HepG2 (cell line): ENCODE measurements around the gene MRPL43. TPM values are rescaled to one million over a fixed set of nuclear protein-coding genes. Genes with fewer than 3 reads are reported as not detected.

ENCODE experiments used
- ATAC-seq: fragments of 200-7000 bp; cut with Tn5 transposase; 3 replicates; pipeline ENCODE4 v1.9.1; 2020; ENCODE audit warnings: mild to moderate bottlenecking, moderate library complexity
- BruUV-seq: library from RNA; stranded (reverse); fragments of 400-500 nt; replicated peaks from 2 replicates; lab custom pipeline; 2021; lab: Mats Ljungman, UMichigan
- CTCF ChIA-PET: fragments of 300-600 bp; formaldehyde crosslinking; extraction: SDS; loops from one replicate; lab custom pipeline; 2021; ENCODE audit warnings: low total read pairs, inconsistent platforms, low intra/inter-chr PET ratio; lab: Yijun Ruan, JAX
- POLR2A ChIA-PET: fragments of 350-600 bp; sonication (Branson Sonifier 250); formaldehyde crosslinking; loops from one replicate; lab custom pipeline; 2020; ENCODE audit warnings: antibody characterized with exemption, inconsistent platforms; lab: Yijun Ruan, JAX
- DNase-seq: peaks from one replicate; pipeline ENCODE4 v3.0.0-alpha.2; 2015; ENCODE audit warnings: low spot score
- FAIRE-seq: peaks from 3 replicates; lab custom pipeline; 2011; peaks lifted over from hg19 to GRCh38; lab: Jason Lieb, UNC
- H2AFZ ChIP-seq: one replicate; pipeline ENCODE4 v1.6.1; 2011; ENCODE audit warnings: low read length, inconsistent platforms
- H3K27ac ChIP-seq: fragments of 300-600 bp; 3 replicates; pipeline ENCODE4 v1.8.0; 2011; ENCODE audit warnings: mixed run types, mild to moderate bottlenecking, mixed read lengths, low read length, inconsistent platforms; ENCODE audit not compliant: insufficient read depth; ENCODE audit errors: extremely low read length
- H3K27me3 ChIP-seq, 2 experiments: fragments of 200-600 bp in 1 of 2; 2 replicates in 1 of 2; 3 replicates in 1 of 2; pipeline versions ENCODE4 v1.6.0 to v1.8.0; 2011; ENCODE audit warnings: low read length in 2 of 2, mild to moderate bottlenecking in 2 of 2, moderate library complexity in 2 of 2, inconsistent platforms in 1 of 2; ENCODE audit not compliant: insufficient read depth in 2 of 2, control insufficient read depth in 1 of 2
- H3K36me3 ChIP-seq, 2 experiments: fragments of 200-600 bp in 1 of 2; replicated peaks in 1 of 2; 2 replicates in 1 of 2; 3 replicates in 1 of 2; pipeline versions ENCODE4 v1.5.1 to v1.8.0; 2011; ENCODE audit warnings: low read length in 2 of 2, inconsistent platforms in 1 of 2; ENCODE audit not compliant: insufficient read depth in 2 of 2, control insufficient read depth in 1 of 2
- H3K4me1 ChIP-seq: 2 replicates; pipeline ENCODE4 v1.5.1; 2012; ENCODE audit warnings: low read length, inconsistent platforms; ENCODE audit not compliant: insufficient read depth
- H3K4me2 ChIP-seq: 2 replicates; pipeline ENCODE4 v1.6.0; 2011; ENCODE audit warnings: low read depth, low read length, inconsistent platforms
- H3K4me3 ChIP-seq, 3 experiments: fragments of 200-600 bp in 1 of 3; sonication (generic), shearing (Covaris generic) in 1 of 3; replicated peaks in 1 of 3; 2 replicates each; pipeline ENCODE4 v1.5.1; 2011 to 2016; ENCODE audit warnings: low read length in 3 of 3, inconsistent platforms in 2 of 3, low read depth in 2 of 3, mild to moderate bottlenecking in 2 of 3, control low read depth in 1 of 3, mixed read lengths in 1 of 3; ENCODE audit not compliant: insufficient read depth in 1 of 3
- H3K79me2 ChIP-seq: one replicate; pipeline ENCODE4 v1.6.1; 2011; ENCODE audit warnings: low read length, inconsistent platforms; ENCODE audit not compliant: insufficient read depth
- H3K9ac ChIP-seq: 2 replicates; pipeline ENCODE4 v1.6.0; 2011; ENCODE audit warnings: mild to moderate bottlenecking, low read depth, low read length, inconsistent platforms; ENCODE audit not compliant: insufficient read depth
- H3K9me3 ChIP-seq: 2 replicates; pipeline ENCODE4 v1.5.1; 2012; ENCODE audit warnings: mild to moderate bottlenecking, low read length
- H4K20me1 ChIP-seq: 2 replicates; pipeline ENCODE4 v1.6.0; 2011; ENCODE audit warnings: inconsistent platforms, mild to moderate bottlenecking, low read length, moderate library complexity; ENCODE audit not compliant: insufficient read depth
- GFI1 ChIP-seq: sonication (generic); formaldehyde crosslinking; IDR thresholded peaks from 2 replicates; pipeline ENCODE4 v1.5.0; 2020; ENCODE audit warnings: missing genetic modification reagents, mild to moderate bottlenecking, borderline replicate concordance
- KLF9 ChIP-seq: IDR thresholded peaks from 2 replicates; pipeline ENCODE4 v1.6.1; 2016; ENCODE audit warnings: low read depth
- MEF2D ChIP-seq: sonication (generic); formaldehyde crosslinking; IDR thresholded peaks from 2 replicates; pipeline ENCODE4 v1.5.1; 2020; ENCODE audit warnings: mild to moderate bottlenecking, missing genetic modification reagents
- NFYB ChIP-seq: sonication (generic); formaldehyde crosslinking; IDR thresholded peaks from 2 replicates; pipeline ENCODE4 v1.4.0; 2020; ENCODE audit warnings: missing genetic modification reagents
- NONO ChIP-seq, 2 experiments: fragments of 450-650 bp in 1 of 2; sonication (generic) in 1 of 2; formaldehyde crosslinking in 1 of 2; IDR thresholded peaks in 1 of 2; conservative IDR thresholded peaks in 1 of 2; 2 replicates each; pipeline versions ENCODE4 v1.6.1 to v1.8.0; 2017 to 2022; ENCODE audit warnings: mild to moderate bottlenecking in 1 of 2, missing genetic modification reagents in 1 of 2, moderate library complexity in 1 of 2
- NR3C1 ChIP-seq: sonication (generic); formaldehyde crosslinking; IDR thresholded peaks from 2 replicates; pipeline ENCODE4 v1.4.0; 2020; ENCODE audit warnings: missing genetic modification reagents
- SP140L ChIP-seq: sonication (generic); formaldehyde crosslinking; IDR thresholded peaks from 2 replicates; pipeline ENCODE4 v1.4.0; 2020; ENCODE audit warnings: missing genetic modification reagents, borderline replicate concordance
- TCF7L2 ChIP-seq: IDR thresholded peaks from 2 replicates; pipeline ENCODE4 v1.6.1; 2011; ENCODE audit warnings: mild to moderate bottlenecking, low read depth, low read length, moderate library complexity
- THAP11 ChIP-seq: IDR thresholded peaks from 2 replicates; pipeline ENCODE4 v1.6.1; 2016; ENCODE audit warnings: missing biosample characterization, missing genetic modification reagents
- TOE1 ChIP-seq: sonication (generic); formaldehyde crosslinking; IDR thresholded peaks from 2 replicates; pipeline ENCODE4 v1.4.0; 2020; ENCODE audit warnings: mild to moderate bottlenecking, missing genetic modification reagents
- ZNF263 ChIP-seq: sonication (generic); formaldehyde crosslinking; IDR thresholded peaks from 2 replicates; pipeline ENCODE4 v1.4.0; 2020; ENCODE audit warnings: missing genetic modification reagents
- ZNF333 ChIP-seq: sonication (generic); formaldehyde crosslinking; IDR thresholded peaks from 2 replicates; pipeline ENCODE4 v1.4.0; 2020; ENCODE audit warnings: mild to moderate bottlenecking, missing genetic modification reagents, borderline replicate concordance
- ZNF790 ChIP-seq: sonication (generic); formaldehyde crosslinking; IDR thresholded peaks from 2 replicates; pipeline ENCODE4 v1.8.0; 2022; ENCODE audit warnings: missing genetic modification reagents, mild to moderate bottlenecking, borderline replicate concordance
- ZNF841 ChIP-seq: sonication (generic); formaldehyde crosslinking; IDR thresholded peaks from 2 replicates; pipeline ENCODE4 v1.8.1; 2023; ENCODE audit warnings: missing genetic modification reagents, borderline replicate concordance
- WGBS: methylation state at CpG from one replicate; pipeline ENCODE4 v1.1.6; 2017; ENCODE audit warnings: low lambda C conversion rate; 5-methylcytosine and 5-hydroxymethylcytosine counted together
- in situ Hi-C: cut with HindIII; loops from 2 replicates; pipeline ENCODE4 v1.10.0; 2017; ENCODE audit warnings: low pct_unique_long_range_greater_than_20kb; ENCODE audit not compliant: extremely low pct_ligation_motif_present
- intact Hi-C: fragments of 100-400 bp; cut with micrococcal nuclease; formaldehyde crosslinking; loops from one replicate; pipeline ENCODE4 v1.10.0; 2022; ENCODE audit not compliant: unreplicated experiment
- polyA plus RNA-seq, 8 experiments: library from polyadenylated mRNA; depleted of rRNA in 3 of 8; stranded (reverse) in 7 of 8; unstranded in 1 of 8; fragments of >200 nt; fragmentation: Illumina TruSeq in 4 of 8; extraction: Trizol in 4 of 8; gene quantifications; 2 replicates each; pipeline versions ENCODE4 v1.2.1 to v1.2.3, GENCODE V29; 2011 to 2016; ENCODE audit warnings: low read depth in 4 of 8, missing spikeins in 1 of 8, mixed read lengths in 1 of 8; ENCODE audit not compliant: insufficient read depth in 1 of 8
- total RNA-seq, 5 experiments: library from RNA; depleted of rRNA; stranded (reverse); fragments of >200 nt; fragmentation: Illumina TruSeq; extraction: Trizol; gene quantifications; 2 replicates each; pipeline ENCODE4 v1.2.3, GENCODE V29; 2016; ENCODE audit warnings: low read depth in 1 of 5
- TF ChIP-seq, protein P1 (sequence below): sonication (generic); formaldehyde crosslinking; IDR thresholded peaks from 2 replicates; pipeline ENCODE4 v1.5.0; 2020; ENCODE audit warnings: mild to moderate bottlenecking, missing genetic modification reagents
- TF ChIP-seq, protein P2 (sequence below): sonication (generic); formaldehyde crosslinking; IDR thresholded peaks from 2 replicates; pipeline ENCODE4 v1.4.0; 2020; ENCODE audit warnings: mild to moderate bottlenecking, missing genetic modification reagents, borderline replicate concordance
- TF ChIP-seq, protein P3 (sequence below): sonication (generic); formaldehyde crosslinking; IDR thresholded peaks from 2 replicates; pipeline ENCODE4 v1.5.1; 2020; ENCODE audit warnings: missing genetic modification reagents, mild to moderate bottlenecking, borderline replicate concordance

Gene MRPL43
- total and polyA plus RNA-seq, 2 of the 13 experiments (the other 11 are each of a cell fraction or from before 2014, with no cell fraction given), result 71.0 to 73.7 TPM

DNA sequence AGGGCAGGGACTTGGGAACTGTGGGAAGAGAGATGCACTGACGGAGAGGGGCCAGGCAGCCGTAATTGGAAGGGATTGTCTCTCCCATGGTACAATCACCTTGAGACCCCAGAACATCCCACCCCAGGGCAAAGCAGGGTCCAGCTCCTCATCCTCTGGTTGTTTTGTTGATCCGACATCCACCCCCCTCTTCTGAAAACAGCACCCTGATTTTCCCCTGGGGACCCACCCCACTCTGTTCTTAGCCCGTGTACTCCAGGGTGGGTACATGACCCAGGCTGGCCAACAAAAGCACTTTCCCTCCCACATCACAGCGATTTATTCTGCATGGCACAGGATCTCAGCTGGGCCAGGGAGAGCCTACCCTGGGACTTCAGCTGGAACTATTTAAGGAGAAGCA, 29.5 kb upstream of the MRPL43 start:
- no peaks in the 10 kb centered on the region for H3K79me2 ChIP-seq
- CTCF ChIA-PET, result no interaction called here
- H3K9ac ChIP-seq, result no peak overlapping the region
- no peak overlapping the region for H2AFZ ChIP-seq
- no peaks in the 10 kb centered on the region for H3K9me3 ChIP-seq
- in situ Hi-C loops, result no loop called here
- no TSS peak for BruUV-seq
- intact Hi-C loops, result no loop called here
- H3K36me3 ChIP-seq, result no peaks in the 10 kb centered on the region
- no peak overlapping the region for H3K27ac ChIP-seq
- peaks cover 1 to 13% of the 10 kb centered on the region in 2 experiments; a peak in 2 of 5 replicates for H3K27me3 ChIP-seq
- no peak for FAIRE-seq
- peaks cover 54% of the 10 kb centered on the region for H3K4me1 ChIP-seq
- no peak overlapping the region for H3K4me3 ChIP-seq
- no peak overlapping the region for H3K4me2 ChIP-seq
- POLR2A ChIA-PET, result interaction anchor here (0.5 to 6.0 kb wide), 4 partner anchors 14 to 50 kb away, joined by 3 to 56 read pairs (median 12); partner anchors contain the start of genes LZTS2, PDZD7 and SFXN3
- DNase-seq, result no peak
- no peaks in the 10 kb centered on the region for H4K20me1 ChIP-seq
- WGBS, result 29% methylated on average over 5 of the region's 5 CpGs
- no peak for ATAC-seq
- TF ChIP-seq TOE1 (CRISPR knock-in tag), result no peak
- TF ChIP-seq NFYB, result no peak
- TF ChIP-seq THAP11 (CRISPR knock-in tag), result no peak
- no peak for TF ChIP-seq GFI1 (CRISPR knock-in tag)
- TF ChIP-seq, protein P1, sequence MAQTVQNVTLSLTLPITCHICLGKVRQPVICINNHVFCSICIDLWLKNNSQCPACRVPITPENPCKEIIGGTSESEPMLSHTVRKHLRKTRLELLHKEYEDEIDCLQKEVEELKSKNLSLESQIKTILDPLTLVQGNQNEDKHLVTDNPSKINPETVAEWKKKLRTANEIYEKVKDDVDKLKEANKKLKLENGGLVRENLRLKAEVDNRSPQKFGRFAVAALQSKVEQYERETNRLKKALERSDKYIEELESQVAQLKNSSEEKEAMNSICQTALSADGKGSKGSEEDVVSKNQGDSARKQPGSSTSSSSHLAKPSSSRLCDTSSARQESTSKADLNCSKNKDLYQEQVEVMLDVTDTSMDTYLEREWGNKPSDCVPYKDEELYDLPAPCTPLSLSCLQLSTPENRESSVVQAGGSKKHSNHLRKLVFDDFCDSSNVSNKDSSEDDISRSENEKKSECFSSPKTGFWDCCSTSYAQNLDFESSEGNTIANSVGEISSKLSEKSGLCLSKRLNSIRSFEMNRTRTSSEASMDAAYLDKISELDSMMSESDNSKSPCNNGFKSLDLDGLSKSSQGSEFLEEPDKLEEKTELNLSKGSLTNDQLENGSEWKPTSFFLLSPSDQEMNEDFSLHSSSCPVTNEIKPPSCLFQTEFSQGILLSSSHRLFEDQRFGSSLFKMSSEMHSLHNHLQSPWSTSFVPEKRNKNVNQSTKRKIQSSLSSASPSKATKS (CRISPR knock-in tag), result no peak
- no peak for TF ChIP-seq NR3C1 (CRISPR knock-in tag)
- TF ChIP-seq, protein P2, sequence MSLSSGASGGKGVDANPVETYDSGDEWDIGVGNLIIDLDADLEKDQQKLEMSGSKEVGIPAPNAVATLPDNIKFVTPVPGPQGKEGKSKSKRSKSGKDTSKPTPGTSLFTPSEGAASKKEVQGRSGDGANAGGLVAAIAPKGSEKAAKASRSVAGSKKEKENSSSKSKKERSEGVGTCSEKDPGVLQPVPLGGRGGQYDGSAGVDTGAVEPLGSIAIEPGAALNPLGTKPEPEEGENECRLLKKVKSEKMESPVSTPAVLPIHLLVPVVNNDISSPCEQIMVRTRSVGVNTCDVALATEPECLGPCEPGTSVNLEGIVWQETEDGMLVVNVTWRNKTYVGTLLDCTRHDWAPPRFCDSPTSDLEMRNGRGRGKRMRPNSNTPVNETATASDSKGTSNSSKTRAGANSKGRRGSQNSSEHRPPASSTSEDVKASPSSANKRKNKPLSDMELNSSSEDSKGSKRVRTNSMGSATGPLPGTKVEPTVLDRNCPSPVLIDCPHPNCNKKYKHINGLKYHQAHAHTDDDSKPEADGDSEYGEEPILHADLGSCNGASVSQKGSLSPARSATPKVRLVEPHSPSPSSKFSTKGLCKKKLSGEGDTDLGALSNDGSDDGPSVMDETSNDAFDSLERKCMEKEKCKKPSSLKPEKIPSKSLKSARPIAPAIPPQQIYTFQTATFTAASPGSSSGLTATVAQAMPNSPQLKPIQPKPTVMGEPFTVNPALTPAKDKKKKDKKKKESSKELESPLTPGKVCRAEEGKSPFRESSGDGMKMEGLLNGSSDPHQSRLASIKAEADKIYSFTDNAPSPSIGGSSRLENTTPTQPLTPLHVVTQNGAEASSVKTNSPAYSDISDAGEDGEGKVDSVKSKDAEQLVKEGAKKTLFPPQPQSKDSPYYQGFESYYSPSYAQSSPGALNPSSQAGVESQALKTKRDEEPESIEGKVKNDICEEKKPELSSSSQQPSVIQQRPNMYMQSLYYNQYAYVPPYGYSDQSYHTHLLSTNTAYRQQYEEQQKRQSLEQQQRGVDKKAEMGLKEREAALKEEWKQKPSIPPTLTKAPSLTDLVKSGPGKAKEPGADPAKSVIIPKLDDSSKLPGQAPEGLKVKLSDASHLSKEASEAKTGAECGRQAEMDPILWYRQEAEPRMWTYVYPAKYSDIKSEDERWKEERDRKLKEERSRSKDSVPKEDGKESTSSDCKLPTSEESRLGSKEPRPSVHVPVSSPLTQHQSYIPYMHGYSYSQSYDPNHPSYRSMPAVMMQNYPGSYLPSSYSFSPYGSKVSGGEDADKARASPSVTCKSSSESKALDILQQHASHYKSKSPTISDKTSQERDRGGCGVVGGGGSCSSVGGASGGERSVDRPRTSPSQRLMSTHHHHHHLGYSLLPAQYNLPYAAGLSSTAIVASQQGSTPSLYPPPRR (CRISPR knock-in tag), result no peak
- no peak for TF ChIP-seq ZNF333 (CRISPR knock-in tag)
- no peak for TF ChIP-seq MEF2D (CRISPR knock-in tag)
- no peak for TF ChIP-seq TCF7L2
- TF ChIP-seq ZNF841, result no peak
- TF ChIP-seq ZNF790 (CRISPR knock-in tag), result no peak
- TF ChIP-seq NONO (IDR thresholded peaks at IDR 0.05), result no peak
- TF ChIP-seq NONO (CRISPR knock-in tag; conservative IDR thresholded peaks at IDR 0.05), result no peak
- no peak for TF ChIP-seq ZNF263 (CRISPR knock-in tag)
- TF ChIP-seq, protein P3, sequence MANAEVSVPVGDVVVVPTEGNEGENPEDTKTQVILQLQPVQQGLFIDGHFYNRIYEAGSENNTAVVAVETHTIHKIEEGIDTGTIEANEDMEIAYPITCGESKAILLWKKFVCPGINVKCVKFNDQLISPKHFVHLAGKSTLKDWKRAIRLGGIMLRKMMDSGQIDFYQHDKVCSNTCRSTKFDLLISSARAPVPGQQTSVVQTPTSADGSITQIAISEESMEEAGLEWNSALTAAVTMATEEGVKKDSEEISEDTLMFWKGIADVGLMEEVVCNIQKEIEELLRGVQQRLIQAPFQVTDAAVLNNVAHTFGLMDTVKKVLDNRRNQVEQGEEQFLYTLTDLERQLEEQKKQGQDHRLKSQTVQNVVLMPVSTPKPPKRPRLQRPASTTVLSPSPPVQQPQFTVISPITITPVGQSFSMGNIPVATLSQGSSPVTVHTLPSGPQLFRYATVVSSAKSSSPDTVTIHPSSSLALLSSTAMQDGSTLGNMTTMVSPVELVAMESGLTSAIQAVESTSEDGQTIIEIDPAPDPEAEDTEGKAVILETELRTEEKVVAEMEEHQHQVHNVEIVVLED, result no peak
- TF ChIP-seq SP140L (CRISPR knock-in tag), result no peak
- no peak for TF ChIP-seq KLF9 (CRISPR knock-in tag)
